Kidney capillary endothelial cell (primary cell): Measurements from ENCODE around the gene SMIM9.

Experiments
- DNase-seq: peaks from one replicate; pipeline ENCODE4 v3.0.0-alpha.2; 2018; ENCODE audit warnings: low spot score

Gene SMIM9

DNA sequence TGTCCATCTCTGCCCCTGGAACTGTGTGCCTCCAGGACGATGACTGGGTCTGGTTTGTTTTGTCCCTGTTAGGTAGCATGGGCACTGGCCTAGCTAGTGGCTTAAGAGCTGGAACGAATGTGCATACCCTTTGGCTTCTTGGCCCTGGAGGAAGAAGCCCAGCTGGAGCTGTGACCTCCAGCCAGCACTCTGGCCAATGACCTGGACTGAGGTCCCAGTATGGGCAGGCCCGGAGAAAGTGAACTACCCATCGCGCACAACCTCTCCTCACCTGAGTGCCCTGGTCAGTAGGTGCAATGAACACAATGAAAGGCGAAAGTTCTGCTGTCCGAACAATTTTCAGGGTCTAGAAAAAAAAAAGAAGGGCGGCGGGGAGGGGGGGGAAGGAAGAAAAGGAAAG, 53.5 kb downstream of the SMIM9 start:
- no peak for DNase-seq

DNA sequence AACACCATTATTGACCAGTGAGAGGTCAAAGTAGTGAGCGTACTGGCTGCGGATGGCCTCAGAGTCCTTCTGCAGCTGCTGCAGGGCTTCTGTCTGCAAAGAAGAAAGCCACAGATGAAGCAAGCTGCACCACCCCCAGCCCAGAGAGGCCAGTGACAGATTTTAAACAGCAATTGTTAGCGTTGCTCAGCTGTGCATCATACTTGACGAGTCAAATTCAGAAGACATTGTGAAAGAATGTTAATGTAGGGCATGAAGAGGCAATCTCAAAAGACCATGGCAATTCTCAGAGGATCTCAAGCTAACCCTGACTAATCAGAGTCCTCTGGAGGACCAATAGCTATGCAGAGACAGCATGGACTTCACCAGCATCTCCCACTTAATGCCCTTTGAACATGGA, 55.2 kb downstream of the SMIM9 start:
- DNase-seq = no peak

DNA sequence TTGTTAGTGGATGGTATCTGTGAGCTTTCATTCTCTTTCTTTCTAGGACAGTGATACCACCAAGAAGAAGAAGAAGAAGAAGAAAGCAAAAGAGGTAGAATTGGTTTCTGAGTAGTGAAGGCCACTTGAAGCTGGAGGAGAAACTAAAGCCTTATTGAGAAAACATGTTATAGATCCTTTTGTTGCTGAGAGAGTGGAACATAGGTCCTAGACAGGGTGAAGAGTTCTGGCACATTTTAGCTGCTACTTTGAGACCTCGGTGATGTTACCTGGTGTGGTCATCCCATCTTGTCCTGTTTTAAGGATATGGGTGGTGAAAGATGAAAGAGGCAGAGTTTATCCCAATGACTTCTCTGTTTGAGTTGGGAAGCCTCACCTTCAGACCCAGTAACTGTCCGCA, 57.7 kb downstream of the SMIM9 start:
- no peak for DNase-seq

GRCh38 chrX:154775419-154776349, 58.8 kb downstream of the SMIM9 start:
- no peak for DNase-seq

GRCh38 chrX:154774622-154775021, 59.8 kb downstream of the SMIM9 start:
- DNase-seq = no peak
